K562 (cell line): ENCODE results near the gene SLC25A44. TPM values are rescaled to one million over a fixed set of nuclear protein-coding genes. Genes with fewer than 3 reads are reported as not detected.

ENCODE experiments used
- CREM ChIP-seq: IDR thresholded peaks from 2 replicates; pipeline ENCODE4 v1.6.1; 2014; ENCODE audit warnings: antibody characterized with exemption, low read depth
- HOMEZ ChIP-seq: fragments of 250-450 bp; sonication (Bioruptor Pico); IDR thresholded peaks from 2 replicates; pipeline ENCODE4 v1.4.0; 2020; ENCODE audit warnings: mild to moderate bottlenecking, moderate library complexity
- ILK ChIP-seq: fragments of 450-650 bp; IDR thresholded peaks from 2 replicates; pipeline ENCODE4 v1.6.1; 2016; ENCODE audit warnings: missing genetic modification characterization, low read depth, mild to moderate bottlenecking, missing compliant biosample characterization, moderate library complexity, borderline replicate concordance
- LARP7 ChIP-seq: fragments of 450-650 bp; IDR thresholded peaks from 2 replicates; pipeline ENCODE4 v1.6.1; 2016
- MYBL2 ChIP-seq, 2 experiments: fragments of 450-650 bp in 1 of 2; sonication (generic) in 1 of 2; formaldehyde crosslinking in 1 of 2; IDR thresholded peaks; 2 replicates each; pipeline versions ENCODE4 v1.6.1 to v1.8.1; 2017 to 2022; ENCODE audit warnings: borderline replicate concordance in 1 of 2, inconsistent platforms in 1 of 2, low read depth in 1 of 2, mild to moderate bottlenecking in 1 of 2, missing genetic modification reagents in 1 of 2, moderate library complexity in 1 of 2
- NBN ChIP-seq: fragments of 450-650 bp; IDR thresholded peaks from 2 replicates; pipeline ENCODE4 v1.6.1; 2016; ENCODE audit warnings: low read depth, mild to moderate bottlenecking
- RAD21 ChIP-seq, 2 experiments: fragments of 250-450 bp in 1 of 2; fragments of 450-650 bp in 1 of 2; sonication (Bioruptor Pico) in 1 of 2; formaldehyde crosslinking in 1 of 2; IDR thresholded peaks in 1 of 2; conservative IDR thresholded peaks in 1 of 2; 2 replicates each; pipeline versions ENCODE4 v1.4.0 to v1.8.0; 2020 to 2022; ENCODE audit warnings: mild to moderate bottlenecking in 2 of 2, moderate library complexity in 1 of 2
- RBM39 ChIP-seq: fragments of 200-400 bp; formaldehyde crosslinking; optimal IDR thresholded peaks from 2 replicates; pipeline ENCODE3; 2018; ENCODE audit warnings: low read depth, low read length
- TCF15 ChIP-seq: fragments of 250-450 bp; sonication (Bioruptor Pico); IDR thresholded peaks from 2 replicates; pipeline ENCODE4 v1.8.0; 2022; ENCODE audit warnings: moderate library complexity, mild to moderate bottlenecking, inconsistent platforms
- TCF7 ChIP-seq: sonication (generic); IDR thresholded peaks from 2 replicates; pipeline ENCODE4 v1.6.1; 2016; ENCODE audit warnings: antibody characterized with exemption, borderline replicate concordance
- ZBTB1 ChIP-seq: sonication (generic); formaldehyde crosslinking; IDR thresholded peaks from 2 replicates; pipeline ENCODE4 v1.8.1; 2023; ENCODE audit warnings: missing genetic modification reagents, low read depth, mild to moderate bottlenecking, borderline replicate concordance
- ZNF408 ChIP-seq: fragments of 250-450 bp; sonication (Bioruptor Pico); IDR thresholded peaks from 2 replicates; pipeline ENCODE4 v1.4.0; 2020; ENCODE audit warnings: low read depth, mild to moderate bottlenecking, moderate library complexity
- ZNF583 ChIP-seq: fragments of 250-450 bp; sonication (Bioruptor Pico); IDR thresholded peaks from 2 replicates; pipeline ENCODE4 v1.4.0; 2020
- ZNF586 ChIP-seq: fragments of 450-650 bp; formaldehyde crosslinking; conservative IDR thresholded peaks from 2 replicates; pipeline ENCODE4 v1.4.0; 2020; ENCODE audit warnings: mild to moderate bottlenecking, moderate library complexity
- polyA plus RNA-seq, 8 experiments: library from polyadenylated mRNA; depleted of rRNA in 4 of 8; stranded (reverse) in 5 of 8; unstranded in 3 of 8; fragments of >200 nt; fragmentation: Nextera tagmentation in 2 of 8; fragmentation: Illumina TruSeq in 1 of 8; extraction: Ambion mirVana in 2 of 8; extraction: Trizol in 1 of 8; gene quantifications; 2 replicates each; pipeline versions ENCODE4 v1.2.1 to v1.2.3, GENCODE V29; 2011 to 2014; ENCODE audit warnings: inconsistent platforms in 1 of 8, missing spikeins in 1 of 8
- total RNA-seq, 7 experiments: library from RNA; depleted of rRNA in 6 of 7; stranded (reverse); fragments of >200 nt in 6 of 7; fragmentation: Illumina TruSeq in 2 of 7; extraction: Trizol in 2 of 7; gene quantifications; 2 replicates each; pipeline versions ENCODE4 v1.2.1 to v1.2.3, GENCODE V29; 2011 to 2021; ENCODE audit warnings: low replicate concordance in 1 of 7
- TF ChIP-seq, protein P1 (sequence below): fragments of 250-450 bp; sonication (Bioruptor Pico); IDR thresholded peaks from 2 replicates; pipeline ENCODE4 v1.4.0; 2020
- TF ChIP-seq, protein P2 (sequence below): fragments of 200-800 bp; sonication (Bioruptor generic); IDR thresholded peaks from 2 replicates; pipeline ENCODE4 v1.6.1; 2016; ENCODE audit warnings: missing genetic modification characterization, missing compliant biosample characterization
- TF ChIP-seq, protein P3 (sequence below): fragments of 250-450 bp; sonication (Bioruptor Pico); IDR thresholded peaks from 2 replicates; pipeline ENCODE4 v1.8.0; 2022; ENCODE audit warnings: inconsistent platforms, mild to moderate bottlenecking, moderate library complexity, borderline replicate concordance

Gene SLC25A44
- total and polyA plus RNA-seq, 9 of the 15 experiments (the other 6 are each of a cell fraction or from before 2014, with no cell fraction given) = 4.4 to 22.8 (median 12.5) TPM

- TF ChIP-seq, protein P1, sequence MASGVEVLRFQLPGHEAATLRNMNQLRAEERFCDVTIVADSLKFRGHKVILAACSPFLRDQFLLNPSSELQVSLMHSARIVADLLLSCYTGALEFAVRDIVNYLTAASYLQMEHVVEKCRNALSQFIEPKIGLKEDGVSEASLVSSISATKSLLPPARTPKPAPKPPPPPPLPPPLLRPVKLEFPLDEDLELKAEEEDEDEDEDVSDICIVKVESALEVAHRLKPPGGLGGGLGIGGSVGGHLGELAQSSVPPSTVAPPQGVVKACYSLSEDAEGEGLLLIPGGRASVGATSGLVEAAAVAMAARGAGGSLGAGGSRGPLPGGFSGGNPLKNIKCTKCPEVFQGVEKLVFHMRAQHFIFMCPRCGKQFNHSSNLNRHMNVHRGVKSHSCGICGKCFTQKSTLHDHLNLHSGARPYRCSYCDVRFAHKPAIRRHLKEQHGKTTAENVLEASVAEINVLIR = peak; percentile 82
- TF ChIP-seq CREM (peak; percentile 96), NBN (no peak), ZBTB1 (CRISPR knock-in tag) (no peak), HOMEZ (CRISPR knock-in tag) (no peak), ZNF583 (CRISPR knock-in tag) (0 out of 2 replicates have a peak, but pooled peaks have one; percentile 17), ILK (tag) (no peak), TCF15 (CRISPR knock-in tag) (no peak), LARP7 (no peak), ZNF408 (no peak), RAD21 (CRISPR knock-in tag; conservative IDR thresholded peaks at IDR 0.05 in 1 of 2, IDR thresholded peaks at IDR 0.05 in 1 of 2) (no peak), RBM39 (no peak), TCF7 (no peak), MYBL2 (IDR thresholded peaks at IDR 0.05; ENCODE audit: low read depth) (no peak; the same call in 1 of the 2 replicates), MYBL2 (CRISPR knock-in tag; IDR thresholded peaks at IDR 0.05; ENCODE audit: borderline replicate concordance) (no peak), ZNF586 (CRISPR knock-in tag) (no peak)
- TF ChIP-seq, protein P2, sequence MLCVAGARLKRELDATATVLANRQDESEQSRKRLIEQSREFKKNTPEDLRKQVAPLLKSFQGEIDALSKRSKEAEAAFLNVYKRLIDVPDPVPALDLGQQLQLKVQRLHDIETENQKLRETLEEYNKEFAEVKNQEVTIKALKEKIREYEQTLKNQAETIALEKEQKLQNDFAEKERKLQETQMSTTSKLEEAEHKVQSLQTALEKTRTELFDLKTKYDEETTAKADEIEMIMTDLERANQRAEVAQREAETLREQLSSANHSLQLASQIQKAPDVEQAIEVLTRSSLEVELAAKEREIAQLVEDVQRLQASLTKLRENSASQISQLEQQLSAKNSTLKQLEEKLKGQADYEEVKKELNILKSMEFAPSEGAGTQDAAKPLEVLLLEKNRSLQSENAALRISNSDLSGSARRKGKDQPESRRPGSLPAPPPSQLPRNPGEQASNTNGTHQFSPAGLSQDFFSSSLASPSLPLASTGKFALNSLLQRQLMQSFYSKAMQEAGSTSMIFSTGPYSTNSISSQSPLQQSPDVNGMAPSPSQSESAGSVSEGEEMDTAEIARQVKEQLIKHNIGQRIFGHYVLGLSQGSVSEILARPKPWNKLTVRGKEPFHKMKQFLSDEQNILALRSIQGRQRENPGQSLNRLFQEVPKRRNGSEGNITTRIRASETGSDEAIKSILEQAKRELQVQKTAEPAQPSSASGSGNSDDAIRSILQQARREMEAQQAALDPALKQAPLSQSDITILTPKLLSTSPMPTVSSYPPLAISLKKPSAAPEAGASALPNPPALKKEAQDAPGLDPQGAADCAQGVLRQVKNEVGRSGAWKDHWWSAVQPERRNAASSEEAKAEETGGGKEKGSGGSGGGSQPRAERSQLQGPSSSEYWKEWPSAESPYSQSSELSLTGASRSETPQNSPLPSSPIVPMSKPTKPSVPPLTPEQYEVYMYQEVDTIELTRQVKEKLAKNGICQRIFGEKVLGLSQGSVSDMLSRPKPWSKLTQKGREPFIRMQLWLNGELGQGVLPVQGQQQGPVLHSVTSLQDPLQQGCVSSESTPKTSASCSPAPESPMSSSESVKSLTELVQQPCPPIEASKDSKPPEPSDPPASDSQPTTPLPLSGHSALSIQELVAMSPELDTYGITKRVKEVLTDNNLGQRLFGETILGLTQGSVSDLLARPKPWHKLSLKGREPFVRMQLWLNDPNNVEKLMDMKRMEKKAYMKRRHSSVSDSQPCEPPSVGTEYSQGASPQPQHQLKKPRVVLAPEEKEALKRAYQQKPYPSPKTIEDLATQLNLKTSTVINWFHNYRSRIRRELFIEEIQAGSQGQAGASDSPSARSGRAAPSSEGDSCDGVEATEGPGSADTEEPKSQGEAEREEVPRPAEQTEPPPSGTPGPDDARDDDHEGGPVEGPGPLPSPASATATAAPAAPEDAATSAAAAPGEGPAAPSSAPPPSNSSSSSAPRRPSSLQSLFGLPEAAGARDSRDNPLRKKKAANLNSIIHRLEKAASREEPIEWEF (CRISPR knock-in tag) = no peak
- TF ChIP-seq, protein P3, sequence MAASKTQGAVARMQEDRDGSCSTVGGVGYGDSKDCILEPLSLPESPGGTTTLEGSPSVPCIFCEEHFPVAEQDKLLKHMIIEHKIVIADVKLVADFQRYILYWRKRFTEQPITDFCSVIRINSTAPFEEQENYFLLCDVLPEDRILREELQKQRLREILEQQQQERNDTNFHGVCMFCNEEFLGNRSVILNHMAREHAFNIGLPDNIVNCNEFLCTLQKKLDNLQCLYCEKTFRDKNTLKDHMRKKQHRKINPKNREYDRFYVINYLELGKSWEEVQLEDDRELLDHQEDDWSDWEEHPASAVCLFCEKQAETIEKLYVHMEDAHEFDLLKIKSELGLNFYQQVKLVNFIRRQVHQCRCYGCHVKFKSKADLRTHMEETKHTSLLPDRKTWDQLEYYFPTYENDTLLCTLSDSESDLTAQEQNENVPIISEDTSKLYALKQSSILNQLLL (CRISPR knock-in tag) = no peak
These were observed 19.1 kb downstream of the SLC25A44 start, which contains the start of gene PMF1 (continued) for GRCh38 chr1:156212833-156213643.
